Placental pericyte (primary cell): ENCODE data around the gene LMAN2L. TPM values are rescaled to one million over a fixed set of nuclear protein-coding genes. Genes with fewer than 3 reads are reported as not detected.

Experiments
- total RNA-seq: library from RNA; depleted of rRNA; stranded (reverse); fragments of >200 nt; gene quantifications from 2 replicates; pipeline ENCODE4 v1.2.3, GENCODE V29; 2012

The LMAN2L gene
- 19.5 and 24.1 TPM in 2 replicates for total RNA-seq

GRCh38 chr2:96739633-96740428 is at the start of gene LMAN2L:
Gene LMAN2L (minus strand): TSS chr2:96740064. CDS start chr2:96740040, 24 bp downstream.

GRCh38 chr2:96760036-96760985 is 20.4 kb upstream of the LMAN2L start, which contains the start of gene CNNM4:
Gene CNNM4 (plus strand): TSS chr2:96760902. CDS start chr2:96761000, 98 bp downstream.

Other genes with a start within 250 kb of the LMAN2L start
- not detected in 2 replicates for gene NEURL3, start 234.7 kb downstream of the LMAN2L start, total RNA-seq
- gene ARID5A, start 203.3 kb downstream of the LMAN2L start, total RNA-seq: 8.1 and 8.2 TPM in 2 replicates
- gene KANSL3, start 101.8 kb downstream of the LMAN2L start, total RNA-seq: 41.7 and 44.0 TPM in 2 replicates
- gene FER1L5, start 97.3 kb downstream of the LMAN2L start, total RNA-seq: under 0.01 and 0.29 TPM in 2 replicates
- gene CNNM4, start 20.8 kb upstream of the LMAN2L start, total RNA-seq: 5.9 and 7.0 TPM in 2 replicates
- 10.0 and 19.0 TPM in 2 replicates for gene CNNM3, start 76.2 kb upstream of the LMAN2L start, total RNA-seq
- gene ANKRD23, start 104.0 kb upstream of the LMAN2L start, total RNA-seq: 1.1 and 1.3 TPM in 2 replicates
- 3.1 and 10.3 TPM in 2 replicates for gene ANKRD39, start 118.0 kb upstream of the LMAN2L start, total RNA-seq
- 43.1 and 43.5 TPM in 2 replicates for gene SEMA4C, start 130.0 kb upstream of the LMAN2L start, total RNA-seq
- not detected in 2 replicates for gene FAM178B, start 246.5 kb upstream of the LMAN2L start, total RNA-seq